HCT116 (cell line): ENCODE measurements around the gene FARP1. TPM values are rescaled to one million over a fixed set of nuclear protein-coding genes. Genes with fewer than 3 reads are reported as not detected.

Experiments
- ATAC-seq: fragments of 200-7000 bp; cut with Tn5 transposase; 2 replicates; pipeline ENCODE4 v1.9.1; 2020; ENCODE audit warnings: mild to moderate bottlenecking, moderate library complexity
- BruUV-seq: library from RNA; stranded (reverse); fragments of 400-500 nt; replicated peaks from 2 replicates; lab custom pipeline; 2021; lab: Mats Ljungman, UMichigan
- CTCF ChIA-PET: fragments of 300-600 bp; sonication (Branson Sonifier 250); formaldehyde crosslinking; loops from one replicate; lab custom pipeline; 2021; ENCODE audit warnings: antibody characterized with exemption; lab: Charles Lee
- POLR2A ChIA-PET: fragments of 300-600, 350-600 bp; sonication (Branson Sonifier 250); formaldehyde crosslinking; loops from one replicate; lab custom pipeline; 2021; ENCODE audit warnings: antibody characterized with exemption; lab: Charles Lee
- RAD21 ChIA-PET, 2 experiments: fragments of 300-600 bp; sonication (Branson Sonifier 250); formaldehyde crosslinking; loops; one replicate each; lab custom pipeline; 2023; ENCODE audit warnings: low total read pairs in 2 of 2; ENCODE audit not compliant: uncharacterized antibody in 2 of 2, unreplicated experiment in 2 of 2, low non-redundant PET in 1 of 2; lab: Charles Lee
- DNase-seq: peaks from one replicate; pipeline ENCODE4 v3.0.0-alpha.2; 2010; ENCODE audit warnings: low read depth, low spot score
- H2AFZ ChIP-seq: fragments of 200-600 bp; shearing (Covaris generic), sonication (generic); 2 replicates; pipeline ENCODE4 v1.6.1; 2017; ENCODE audit warnings: low read depth, mixed run types, mixed read lengths, antibody characterized with exemption, low read length; ENCODE audit not compliant: poor library complexity, severe bottlenecking
- H3K27ac ChIP-seq: 2 replicates; pipeline ENCODE4 v1.5.1; 2012; ENCODE audit warnings: low read depth, low read length
- H3K27me3 ChIP-seq: fragments of 200-600 bp; sonication (generic); 2 replicates; pipeline ENCODE4 v1.6.1; 2016; ENCODE audit warnings: mixed run types, low read length, mixed read lengths; ENCODE audit not compliant: insufficient read depth
- H3K36me3 ChIP-seq, 2 experiments: fragments of 200-500 bp in 1 of 2; fragments of 200-600 bp in 1 of 2; sonication (Bioruptor generic) in 1 of 2; sonication (generic) in 1 of 2; 2 replicates each; pipeline versions ENCODE4 v1.5.1 to v1.6.1; 2014 to 2016; ENCODE audit warnings: low read length in 2 of 2, inconsistent platforms in 1 of 2, mixed read lengths in 1 of 2, mixed run types in 1 of 2; ENCODE audit not compliant: insufficient read depth in 2 of 2, control insufficient read depth in 1 of 2
- H3K4me1 ChIP-seq, 2 experiments: fragments of 200-600 bp in 1 of 2; sonication (generic) in 1 of 2; 2 replicates each; pipeline versions ENCODE4 v1.5.1 to v1.6.1; 2012 to 2017; ENCODE audit warnings: low read length in 2 of 2, inconsistent platforms in 1 of 2, mild to moderate bottlenecking in 1 of 2, mixed read lengths in 1 of 2, mixed run types in 1 of 2, moderate library complexity in 1 of 2; ENCODE audit not compliant: insufficient read depth in 2 of 2, control insufficient read depth in 1 of 2
- H3K4me2 ChIP-seq: fragments of 200-600 bp; sonication (generic); 2 replicates; pipeline ENCODE4 v1.6.1; 2017; ENCODE audit warnings: mixed run types, low read length, mixed read lengths
- H3K4me3 ChIP-seq, 2 experiments: fragments of 200-600 bp in 1 of 2; sonication (generic) in 1 of 2; replicated peaks in 1 of 2; 2 replicates each; pipeline ENCODE4 v1.5.1; 2011 to 2016; ENCODE audit warnings: low read length in 2 of 2, control low read depth in 1 of 2, low read depth in 1 of 2, mild to moderate bottlenecking in 1 of 2, mixed read lengths in 1 of 2, mixed run types in 1 of 2
- H3K79me2 ChIP-seq: fragments of 200-600 bp; sonication (generic); 2 replicates; pipeline ENCODE4 v1.6.1; 2017; ENCODE audit warnings: mild to moderate bottlenecking, mixed run types, low read length, moderate library complexity, mixed read lengths; ENCODE audit not compliant: insufficient read depth
- H3K9ac ChIP-seq: fragments of 200-600 bp; sonication (generic); 2 replicates; pipeline ENCODE4 v1.6.1; 2016; ENCODE audit warnings: low read length, mixed read lengths
- H3K9me2 ChIP-seq: fragments of 200-600 bp; sonication (generic), shearing (Covaris generic); 2 replicates; pipeline ENCODE4 v1.6.1; 2017; ENCODE audit warnings: mixed run types, mild to moderate bottlenecking, moderate library complexity; ENCODE audit not compliant: insufficient read depth
- H3K9me3 ChIP-seq, 2 experiments: fragments of 200-500 bp in 1 of 2; fragments of 200-600 bp in 1 of 2; sonication (Bioruptor generic) in 1 of 2; sonication (generic) in 1 of 2; 2 replicates each; pipeline ENCODE4 v1.6.1; 2014 to 2017; ENCODE audit warnings: low read length in 2 of 2, mixed read lengths in 2 of 2, inconsistent platforms in 1 of 2, low read depth in 1 of 2, mild to moderate bottlenecking in 1 of 2, mixed run types in 1 of 2, moderate library complexity in 1 of 2; ENCODE audit not compliant: control insufficient read depth in 1 of 2, insufficient read depth in 1 of 2
- H4K20me1 ChIP-seq: fragments of 200-600 bp; sonication (generic), shearing (Covaris generic); 2 replicates; pipeline ENCODE4 v1.6.1; 2017; ENCODE audit warnings: mixed run types, mild to moderate bottlenecking, moderate library complexity; ENCODE audit not compliant: insufficient read depth
- ATF3 ChIP-seq: IDR thresholded peaks from 2 replicates; pipeline ENCODE4 v1.6.1; 2012
- CEBPB ChIP-seq: IDR thresholded peaks from 2 replicates; pipeline ENCODE4 v1.6.1; 2012; ENCODE audit warnings: low read depth
- CTCF ChIP-seq, 3 experiments: fragments of 200-600 bp in 1 of 3; sonication (generic) in 1 of 3; IDR thresholded peaks in 2 of 3; conservative IDR thresholded peaks in 1 of 3; 2 replicates each; pipeline ENCODE4 v1.5.1; 2012 to 2017; ENCODE audit warnings: low read depth in 2 of 3, low read length in 2 of 3, antibody characterized with exemption in 1 of 3, borderline replicate concordance in 1 of 3, control low read depth in 1 of 3, mild to moderate bottlenecking in 1 of 3, mixed read lengths in 1 of 3, mixed run types in 1 of 3, moderate library complexity in 1 of 3; ENCODE audit not compliant: insufficient read depth in 1 of 3
- EGR1 ChIP-seq: IDR thresholded peaks from 2 replicates; pipeline ENCODE4 v1.6.1; 2012; ENCODE audit warnings: low read depth
- ELF1 ChIP-seq: IDR thresholded peaks from 2 replicates; pipeline ENCODE4 v1.6.1; 2012; ENCODE audit warnings: low read depth, borderline replicate concordance
- EZH2 ChIP-seq: fragments of 200-600 bp; sonication (generic); IDR thresholded peaks from 2 replicates; pipeline ENCODE4 v1.6.1; 2017; ENCODE audit warnings: antibody characterized with exemption, mixed run types
- EZH2phosphoT487 ChIP-seq: fragments of 200-600 bp; IDR thresholded peaks from 2 replicates; pipeline ENCODE4 v1.6.1; 2018; ENCODE audit warnings: antibody characterized with exemption, borderline replicate concordance
- FOSL1 ChIP-seq: IDR thresholded peaks from 2 replicates; pipeline ENCODE4 v1.6.1; 2012; ENCODE audit warnings: low read depth
- JUND ChIP-seq: IDR thresholded peaks from 2 replicates; pipeline ENCODE4 v1.6.1; 2012
- MAX ChIP-seq: IDR thresholded peaks from 2 replicates; pipeline ENCODE4 v1.6.1; 2012
- POLR2A ChIP-seq: IDR thresholded peaks from 2 replicates; pipeline ENCODE4 v1.7.0; 2011; ENCODE audit warnings: borderline replicate concordance; ENCODE audit not compliant: insufficient read depth, insufficient read length; ENCODE audit errors: extremely low read depth
- RAD21 ChIP-seq: IDR thresholded peaks from 2 replicates; pipeline ENCODE4 v1.6.1; 2012; ENCODE audit warnings: low read depth, mild to moderate bottlenecking
- SIN3A ChIP-seq: IDR thresholded peaks from 2 replicates; pipeline ENCODE4 v1.6.1; 2012; ENCODE audit warnings: low read depth
- SRF ChIP-seq: IDR thresholded peaks from 2 replicates; pipeline ENCODE4 v1.6.1; 2012; ENCODE audit warnings: low read depth
- TCF7L2 ChIP-seq: IDR thresholded peaks from 2 replicates; pipeline ENCODE4 v1.7.0; 2011; ENCODE audit warnings: borderline replicate concordance, inconsistent platforms; ENCODE audit not compliant: insufficient read depth, insufficient read length; ENCODE audit errors: extremely low read depth
- YY1 ChIP-seq: IDR thresholded peaks from 2 replicates; pipeline ENCODE4 v1.6.1; 2011; ENCODE audit warnings: low read length, low read depth, moderate library complexity, mild to moderate bottlenecking; ENCODE audit not compliant: insufficient replicate concordance; ENCODE audit errors: extremely low read depth
- ZBTB33 ChIP-seq: IDR thresholded peaks from 2 replicates; pipeline ENCODE4 v1.6.1; 2011; ENCODE audit warnings: mild to moderate bottlenecking, low read length, moderate library complexity; ENCODE audit not compliant: insufficient replicate concordance; ENCODE audit errors: extremely low read depth
- ZFX ChIP-seq: fragments of 450-650 bp; IDR thresholded peaks from 2 replicates; pipeline ENCODE4 v1.6.1; 2017
- ZNF274 ChIP-seq: fragments of 200-500 bp; sonication (Bioruptor generic); IDR thresholded peaks from 2 replicates; pipeline ENCODE4 v1.6.1; 2014; ENCODE audit warnings: mild to moderate bottlenecking, low read depth, low read length, inconsistent platforms
- intact Hi-C: fragments of 100-400 bp; cut with micrococcal nuclease; formaldehyde crosslinking; loops from 2 replicates; pipeline ENCODE4 v1.10.0; 2022
- total RNA-seq: library from RNA; stranded (reverse); gene quantifications from one replicate; pipeline ENCODE4 v1.2.1, GENCODE V29; 2021; ENCODE audit not compliant: unreplicated experiment

The FARP1 gene
- total RNA-seq, 1 experiment from 2014 or later = 30.5 TPM

- intact Hi-C loops = no loop called here
- no peaks in the 10 kb centered on the region for H3K4me1 ChIP-seq
- H3K9me3 ChIP-seq = no peaks in the 10 kb centered on the region
- TF ChIP-seq EZH2 (no peak), MAX (no peak), EZH2phosphoT487 (no peak), JUND (no peak), SRF (no peak), CEBPB (no peak), TCF7L2 (no peak), POLR2A (no peak), ZBTB33 (no peak), ATF3 (no peak), EGR1 (no peak), CTCF (IDR thresholded peaks at IDR 0.05 in 2 of 3, conservative IDR thresholded peaks at IDR 0.05 in 1 of 3; ENCODE audit: borderline replicate concordance in 1 of 3, insufficient read depth in 1 of 3, low read depth in 2 of 3, low read length in 2 of 3) (no peak), FOSL1 (no peak), ZNF274 (no peak), ELF1 (no peak), YY1 (no peak), ZFX (no peak), SIN3A (no peak), RAD21 (no peak)
- no peak for DNase-seq
- H3K9me2 ChIP-seq = no peaks in the 10 kb centered on the region
- H2AFZ ChIP-seq = no peak overlapping the region
- H3K27me3 ChIP-seq = no peaks in the 10 kb centered on the region
- no peaks in the 10 kb centered on the region for H4K20me1 ChIP-seq
- BruUV-seq = no TSS peak
- CTCF ChIA-PET = no interaction called here
- H3K27ac ChIP-seq = no peak overlapping the region
- POLR2A ChIA-PET = no interaction called here
- H3K4me2 ChIP-seq = no peak overlapping the region
- no peaks in the 10 kb centered on the region for H3K79me2 ChIP-seq
- no peak for ATAC-seq
- H3K4me3 ChIP-seq = no peak overlapping the region
- RAD21 ChIA-PET = no interaction called here
- no peak overlapping the region for H3K9ac ChIP-seq
- H3K36me3 ChIP-seq = no peaks in the 10 kb centered on the region
Observed at GRCh38 chr13:98409281-98409680, 266.4 kb downstream of the FARP1 start.
